Measurements from ENCODE around the gene MAP7D3. TPM values are rescaled to one million over a fixed set of nuclear protein-coding genes. Genes with fewer than 3 reads are reported as not detected.

The MAP7D3 gene
- total and polyA plus RNA-seq, 2 of the 8 experiments (the other 6 are each of a cell fraction or from before 2014, with no cell fraction given): 4.8 to 19.6 TPM

DNA sequence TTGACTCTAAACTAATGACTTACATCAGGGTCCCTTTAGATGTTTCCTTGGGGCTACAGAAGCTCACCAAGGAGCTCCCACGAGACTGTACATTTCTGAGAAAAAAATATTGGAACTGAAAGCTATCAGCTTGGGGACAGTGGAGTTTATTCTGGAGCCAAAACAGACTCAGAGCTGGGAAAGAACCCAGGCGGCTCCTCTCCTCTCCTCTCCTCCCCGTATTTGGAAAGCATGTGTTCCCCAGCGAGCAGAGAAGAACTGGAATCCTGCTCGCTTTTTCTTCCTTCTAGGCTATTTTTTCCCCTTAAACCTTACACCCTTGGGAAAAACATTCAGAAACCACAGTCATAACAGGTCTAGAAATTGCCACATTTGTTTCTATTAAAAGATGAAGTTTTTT is 4.3 kb upstream of the MAP7D3 start:
- Histone ChIP-seq H2BK20ac (ENCODE audit: low read length) (no peak overlapping the region), H2AFZ (ENCODE audit: low read length) (no peak overlapping the region), H3K79me2 (ENCODE audit: control insufficient read depth in 1 of 2, insufficient read depth in 2 of 2, low read length in 2 of 2) (no peaks in the 10 kb centered on the region), H3K14ac (ENCODE audit: insufficient read length) (no peak overlapping the region), H3K23ac (ENCODE audit: insufficient read length) (no peak overlapping the region), H3K4me2 (ENCODE audit: insufficient read depth in 1 of 2, low read depth in 2 of 2, low read length in 2 of 2) (no peak overlapping the region), H2AK5ac (ENCODE audit: low read depth, low read length) (no peak overlapping the region), H3K9me3 (ENCODE audit: insufficient read depth in 2 of 2, low read depth in 1 of 2, low read length in 1 of 2) (no peaks in the 10 kb centered on the region), H4K5ac (ENCODE audit: insufficient read length, low read depth, low read length) (no peak overlapping the region), H3K4me3 (ENCODE audit: extremely low read depth in 1 of 4, insufficient read depth in 2 of 4, low read depth in 3 of 4, low read length in 4 of 4) (no peak overlapping the region), H3K18ac (ENCODE audit: extremely low read depth, low read length) (no peak overlapping the region), H3K36me3 (ENCODE audit: control insufficient read depth in 2 of 4, insufficient read depth in 4 of 4, low read length in 3 of 4) (no peaks in the 10 kb centered on the region), H3K27ac (ENCODE audit: low read depth, low read length) (no peak overlapping the region), H3K4ac (replicated peaks; ENCODE audit: insufficient read length, low read depth, low read length) (no peak overlapping the region), H4K20me1 (replicated peaks in 1 of 2; ENCODE audit: control insufficient read depth in 1 of 2, insufficient read depth in 2 of 2, low read length in 2 of 2) (no peaks in the 10 kb centered on the region), H3K23me2 (ENCODE audit: low read depth, low read length) (no peaks in the 10 kb centered on the region; the same call in 1 of the 2 replicates), H3K9ac (replicated peaks in 1 of 4; ENCODE audit: extremely low read depth in 1 of 4, low read depth in 3 of 4, low read length in 3 of 4) (no peak overlapping the region), H2BK5ac (ENCODE audit: low read depth, low read length) (no peak overlapping the region), H3K56ac (replicated peaks; ENCODE audit: insufficient read length, low read depth, low read length) (no peak overlapping the region), H3K79me1 (ENCODE audit: low read depth, low read length) (no peaks in the 10 kb centered on the region), H2BK12ac (ENCODE audit: low read depth, low read length) (no peak overlapping the region), H3K27me3 (replicated peaks in 1 of 4; ENCODE audit: control insufficient read depth in 3 of 4, extremely low read depth in 1 of 4, insufficient read depth in 3 of 4, low read length in 3 of 4) (no peaks in the 10 kb centered on the region), H3K4me1 (replicated peaks in 1 of 4; ENCODE audit: control insufficient read depth in 3 of 4, insufficient read depth in 4 of 4, low read length in 3 of 4) (peaks cover 0 to 5% (median under 1%) of the 10 kb centered on the region in 4 experiments; a peak in 2 of 7 replicates), H4K91ac (replicated peaks; ENCODE audit: insufficient read length, low read length) (no peak overlapping the region), H4K8ac (ENCODE audit: extremely low read depth, insufficient read depth, low read length) (no peak overlapping the region), H2BK120ac (replicated peaks; ENCODE audit: low read depth, low read length) (no peak overlapping the region), H2BK15ac (ENCODE audit: low read length) (no peak overlapping the region)
- POLR2A ChIA-PET (ENCODE audit: partially characterized antibody): interaction anchor here (1.2 kb wide), 1 partner anchor 14 kb away, joined by 3 read pairs; no protein-coding TSS in a partner anchor
- DNase-seq (ENCODE audit: low read depth in 1 of 2, low spot score in 2 of 2): no peak
- FAIRE-seq: no peak
- TF ChIP-seq EGR1 (IDR thresholded peaks at IDR 0.05; ENCODE audit: borderline replicate concordance, low read depth, low read length) (no peak), RBBP5 (IDR thresholded peaks at IDR 0.05; ENCODE audit: borderline replicate concordance, low read depth, low read length) (no peak), KDM1A (IDR thresholded peaks at IDR 0.05; ENCODE audit: borderline replicate concordance, low read length) (no peak), SP2 (IDR thresholded peaks at IDR 0.05; ENCODE audit: low read length) (no peak), SP4 (IDR thresholded peaks at IDR 0.05; ENCODE audit: low read length) (no peak), TCF12 (IDR thresholded peaks at IDR 0.05; ENCODE audit: low read depth, low read length) (no peak), CREB1 (IDR thresholded peaks at IDR 0.05) (no peak), HDAC2 (IDR thresholded peaks at IDR 0.05; ENCODE audit: borderline replicate concordance in 1 of 2, low read depth in 2 of 2, low read length in 2 of 2) (no peak), SIN3A (conservative IDR thresholded peaks at IDR 0.05 in 1 of 2, IDR thresholded peaks at IDR 0.05 in 1 of 2; ENCODE audit: low read depth in 1 of 2, low read length in 2 of 2) (no peak), RXRA (IDR thresholded peaks at IDR 0.05; ENCODE audit: insufficient read depth, low read depth, low read length) (no peak)
- TF ChIP-seq, protein P1, sequence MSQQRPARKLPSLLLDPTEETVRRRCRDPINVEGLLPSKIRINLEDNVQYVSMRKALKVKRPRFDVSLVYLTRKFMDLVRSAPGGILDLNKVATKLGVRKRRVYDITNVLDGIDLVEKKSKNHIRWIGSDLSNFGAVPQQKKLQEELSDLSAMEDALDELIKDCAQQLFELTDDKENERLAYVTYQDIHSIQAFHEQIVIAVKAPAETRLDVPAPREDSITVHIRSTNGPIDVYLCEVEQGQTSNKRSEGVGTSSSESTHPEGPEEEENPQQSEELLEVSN (IDR thresholded peaks at IDR 0.05): no peak
- WGBS, 2 experiments (ENCODE audit: extremely low coverage in 1 of 2, insufficient coverage in 1 of 2, insufficient read length in 1 of 2, insufficient replicate concordance in 2 of 2, low coverage in 1 of 2, low lambda C conversion rate in 2 of 2, missing lambda C conversion rate in 1 of 2): 83% methylated on average over 5 of the region's 5 CpGs; no CpG with 5 or more reads in 1 of the 2 experiments
- CTCF ChIA-PET (ENCODE audit: partially characterized antibody): interaction anchor here (3.6 kb wide), 1 partner anchor 12 kb away, joined by 13 read pairs; no protein-coding TSS in a partner anchor
